ENCODE measurements around the gene PAM. TPM values are rescaled to one million over a fixed set of nuclear protein-coding genes. Genes with fewer than 3 reads are reported as not detected.

PAM gene
- total RNA-seq, 2 experiments from 2014 or later = 15.1 to 16.1 TPM

GRCh38 chr5:102895976-102896375 is 140.9 kb downstream of the PAM start:
- no peaks in the 10 kb centered on the region for H3K4me1 Mint-ChIP-seq (ENCODE audit: low read depth)

GRCh38 chr5:102901424-102902134 is 146.5 kb downstream of the PAM start:
- intact Hi-C loops (cut with DNase I, micrococcal nuclease) = no loop called here
- POLR2A ChIA-PET = no interaction called here
- Mint-ChIP-seq H3K4me1 (ENCODE audit: low read depth) (no peaks in the 10 kb centered on the region), H3K36me3 (ENCODE audit: low read depth) (peaks cover 3% of the 10 kb centered on the region), H3K27ac (no peak overlapping the region), H3K9me3 (no peaks in the 10 kb centered on the region), H3K4me3 (no peak overlapping the region), H3K27me3 (no peaks in the 10 kb centered on the region)
- no peak overlapping the region for H3K27ac ChIP-seq (ENCODE audit: low read depth in 1 of 2, low read length in 2 of 2)
- H3K9me3 ChIP-seq (ENCODE audit: control insufficient read depth in 1 of 2, insufficient read depth in 1 of 2, low read length in 2 of 2) = no peaks in the 10 kb centered on the region
- ATAC-seq (ENCODE audit: poor library complexity) (no peak), DNase-seq (no peak)
- H3K4me3 ChIP-seq (ENCODE audit: low read length) = no peak overlapping the region
- TF ChIP-seq CTCF (IDR thresholded peaks at IDR 0.05) = no peak
- no peaks in the 10 kb centered on the region for H3K36me3 ChIP-seq (ENCODE audit: insufficient read depth, low read length)
- no peaks in the 10 kb centered on the region for H3K4me1 ChIP-seq (ENCODE audit: insufficient read depth, low read length)
- H3K27me3 ChIP-seq (ENCODE audit: control insufficient read depth in 1 of 2, insufficient read depth in 2 of 2, low read length in 2 of 2) = no peaks in the 10 kb centered on the region
- CTCF ChIA-PET = no interaction called here

More at GRCh38 chr5:102895976-102896375, 140.9 kb downstream of the PAM start:
- Histone ChIP-seq H3K4me1 (ENCODE audit: insufficient read depth, low read length) (no peaks in the 10 kb centered on the region), H3K4me3 (ENCODE audit: low read length) (no peak overlapping the region), H3K27ac (ENCODE audit: low read depth in 1 of 2, low read length in 2 of 2) (no peak overlapping the region), H3K27me3 (ENCODE audit: control insufficient read depth in 1 of 2, insufficient read depth in 2 of 2, low read length in 2 of 2) (no peaks in the 10 kb centered on the region), H3K9me3 (ENCODE audit: control insufficient read depth in 1 of 2, insufficient read depth in 1 of 2, low read length in 2 of 2) (no peaks in the 10 kb centered on the region), H3K36me3 (ENCODE audit: insufficient read depth, low read length) (no peaks in the 10 kb centered on the region)
- Mint-ChIP-seq H3K9me3 (no peaks in the 10 kb centered on the region), H3K27me3 (no peaks in the 10 kb centered on the region), H3K4me3 (no peak overlapping the region), H3K27ac (no peak overlapping the region), H3K36me3 (ENCODE audit: low read depth) (no peaks in the 10 kb centered on the region)
- ATAC-seq (ENCODE audit: poor library complexity) = no peak
- no peak for TF ChIP-seq CTCF (IDR thresholded peaks at IDR 0.05)
- ChIA-PET POLR2A (no interaction called here), CTCF (no interaction called here)
- no peak for DNase-seq
- intact Hi-C loops (cut with DNase I, micrococcal nuclease) = no loop called here

GRCh38 chr5:102902135-102902448 is 147.0 kb downstream of the PAM start:
- Histone ChIP-seq H3K27ac (ENCODE audit: low read depth in 1 of 2, low read length in 2 of 2) (no peak overlapping the region), H3K36me3 (ENCODE audit: insufficient read depth, low read length) (no peaks in the 10 kb centered on the region), H3K4me1 (ENCODE audit: insufficient read depth, low read length) (no peaks in the 10 kb centered on the region), H3K4me3 (ENCODE audit: low read length) (no peak overlapping the region), H3K9me3 (ENCODE audit: control insufficient read depth in 1 of 2, insufficient read depth in 1 of 2, low read length in 2 of 2) (no peaks in the 10 kb centered on the region), H3K27me3 (ENCODE audit: control insufficient read depth in 1 of 2, insufficient read depth in 2 of 2, low read length in 2 of 2) (no peaks in the 10 kb centered on the region)
- TF ChIP-seq CTCF (IDR thresholded peaks at IDR 0.05) = no peak
- DNase-seq (no peak), ATAC-seq (ENCODE audit: poor library complexity) (no peak)
- H3K36me3 Mint-ChIP-seq (ENCODE audit: low read depth) = peaks cover 6% of the 10 kb centered on the region
- no peak overlapping the region for H3K4me3 Mint-ChIP-seq
- ChIA-PET CTCF (no interaction called here), POLR2A (no interaction called here)
- H3K9me3 Mint-ChIP-seq = no peaks in the 10 kb centered on the region
- H3K27me3 Mint-ChIP-seq = no peaks in the 10 kb centered on the region
- no peaks in the 10 kb centered on the region for H3K4me1 Mint-ChIP-seq (ENCODE audit: low read depth)
- no peak overlapping the region for H3K27ac Mint-ChIP-seq
- intact Hi-C loops (cut with DNase I, micrococcal nuclease) = no loop called here

Measured in CD4-positive, alpha-beta T cell (primary cell).